ENCODE data around the gene ALOX15.
"Not testable (repeated sequence)": the region's sequence is repeated elsewhere in the genome, so short reads cannot be mapped to it uniquely, and the experiment has no call there.

Gene ALOX15

DNA sequence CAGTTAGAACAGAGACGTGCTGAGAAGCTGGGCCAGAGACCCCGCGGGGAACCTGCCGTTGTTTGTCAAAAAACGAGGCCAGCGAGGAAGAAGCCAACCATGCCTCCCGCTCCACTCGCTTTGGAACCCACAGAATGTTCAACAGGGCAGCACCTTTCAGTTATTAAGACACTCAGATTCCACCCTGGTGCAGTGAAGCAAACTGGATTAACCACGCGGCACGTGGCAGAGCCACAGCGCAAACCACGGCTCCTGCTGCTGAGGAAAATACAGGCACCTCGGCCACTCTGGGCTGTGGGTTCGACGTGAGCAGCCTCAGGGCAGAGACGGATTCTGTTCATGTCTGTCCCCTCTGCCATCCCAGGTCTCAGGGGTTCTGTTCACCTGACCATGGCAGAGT is 24.4 kb downstream of the ALOX15 start:
- Mint-ChIP-seq H3K4me3 (no peak overlapping the region), H3K36me3 (ENCODE audit: low read depth) (no peaks in the 10 kb centered on the region), H3K4me1 (ENCODE audit: low read depth) (no peaks in the 10 kb centered on the region), H3K9me3 (no peaks in the 10 kb centered on the region), H3K27ac (no peak overlapping the region), H3K27me3 (peaks cover 16% of the 10 kb centered on the region)
- DNase-seq: no peak

GRCh38 chr17:4616476-4616875 is 25.0 kb downstream of the ALOX15 start:
- no peak overlapping the region for H3K27ac Mint-ChIP-seq
- no peak for DNase-seq
- H3K4me3 Mint-ChIP-seq: no peak overlapping the region
- no peaks in the 10 kb centered on the region for H3K4me1 Mint-ChIP-seq (ENCODE audit: low read depth)
- no peaks in the 10 kb centered on the region for H3K36me3 Mint-ChIP-seq (ENCODE audit: low read depth)
- peaks cover 16% of the 10 kb centered on the region for H3K27me3 Mint-ChIP-seq
- H3K9me3 Mint-ChIP-seq: no peaks in the 10 kb centered on the region

- Mint-ChIP-seq H3K27ac (no peak overlapping the region), H3K4me1 (ENCODE audit: low read depth) (peaks cover 2% of the 10 kb centered on the region), H3K9me3 (no peaks in the 10 kb centered on the region), H3K27me3 (peaks cover 25% of the 10 kb centered on the region), H3K36me3 (ENCODE audit: low read depth) (no peaks in the 10 kb centered on the region), H3K4me3 (no peak overlapping the region)
- DNase-seq: no peak
These were observed 30.8 kb downstream of the ALOX15 start for GRCh38 chr17:4610656-4611055.

DNA sequence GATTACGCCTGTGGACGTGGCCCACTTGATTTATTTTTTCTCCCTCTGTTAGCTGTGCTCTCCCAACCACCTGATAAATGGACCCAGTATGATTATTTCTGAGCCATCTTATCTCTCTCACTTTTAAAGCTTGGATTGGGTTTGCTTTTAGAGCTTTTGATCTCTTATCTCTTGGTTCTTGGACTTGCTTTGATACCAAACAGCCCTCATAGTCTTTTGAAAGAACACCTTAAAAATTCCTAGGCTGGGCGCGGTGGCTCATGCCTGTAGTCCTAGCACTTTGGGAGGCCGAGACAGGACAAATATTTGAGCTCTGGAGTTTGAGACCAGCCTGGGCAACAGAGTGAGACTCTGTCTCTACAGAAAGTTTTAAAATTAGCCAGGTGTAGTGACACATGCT is 31.3 kb downstream of the ALOX15 start:
- peaks cover 25% of the 10 kb centered on the region for H3K27me3 Mint-ChIP-seq
- H3K36me3 Mint-ChIP-seq (ENCODE audit: low read depth): no peaks in the 10 kb centered on the region
- H3K4me3 Mint-ChIP-seq: no peak overlapping the region
- H3K9me3 Mint-ChIP-seq: no peaks in the 10 kb centered on the region
- peaks cover 6% of the 10 kb centered on the region for H3K4me1 Mint-ChIP-seq (ENCODE audit: low read depth)
- no peak overlapping the region for H3K27ac Mint-ChIP-seq
- DNase-seq: no peak

- peaks cover 6% of the 10 kb centered on the region for H3K4me1 Mint-ChIP-seq (ENCODE audit: low read depth)
- DNase-seq: no peak
- H3K9me3 Mint-ChIP-seq: no peaks in the 10 kb centered on the region
- H3K36me3 Mint-ChIP-seq (ENCODE audit: low read depth): no peaks in the 10 kb centered on the region
- no peak overlapping the region for H3K27ac Mint-ChIP-seq
- no peak overlapping the region for H3K4me3 Mint-ChIP-seq
- peaks cover 25% of the 10 kb centered on the region for H3K27me3 Mint-ChIP-seq
These were observed 31.7 kb downstream of the ALOX15 start for GRCh38 chr17:4609761-4610160.

DNA sequence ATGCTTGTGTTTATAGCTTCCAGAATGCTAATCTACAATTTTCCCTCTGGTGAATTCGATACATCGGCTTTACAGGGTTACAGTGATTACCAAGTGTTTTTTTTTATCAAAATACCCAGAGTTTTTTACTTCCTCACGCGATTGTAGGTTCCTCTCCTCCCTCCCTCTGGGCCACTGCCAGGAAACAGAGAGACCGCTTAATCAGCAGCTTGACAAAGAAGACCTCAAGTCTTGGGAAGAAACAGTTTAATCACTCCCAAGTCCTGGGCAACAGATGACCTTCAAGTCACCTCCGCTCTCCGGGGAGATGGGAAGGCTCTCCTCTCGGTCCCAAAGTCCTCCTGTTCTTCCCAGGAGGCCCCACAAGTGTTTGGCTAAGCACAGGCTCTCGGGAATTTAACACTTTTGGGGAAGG is 33.7 kb downstream of the ALOX15 start:
- H3K27me3 Mint-ChIP-seq: peaks cover 23% of the 10 kb centered on the region

DNA sequence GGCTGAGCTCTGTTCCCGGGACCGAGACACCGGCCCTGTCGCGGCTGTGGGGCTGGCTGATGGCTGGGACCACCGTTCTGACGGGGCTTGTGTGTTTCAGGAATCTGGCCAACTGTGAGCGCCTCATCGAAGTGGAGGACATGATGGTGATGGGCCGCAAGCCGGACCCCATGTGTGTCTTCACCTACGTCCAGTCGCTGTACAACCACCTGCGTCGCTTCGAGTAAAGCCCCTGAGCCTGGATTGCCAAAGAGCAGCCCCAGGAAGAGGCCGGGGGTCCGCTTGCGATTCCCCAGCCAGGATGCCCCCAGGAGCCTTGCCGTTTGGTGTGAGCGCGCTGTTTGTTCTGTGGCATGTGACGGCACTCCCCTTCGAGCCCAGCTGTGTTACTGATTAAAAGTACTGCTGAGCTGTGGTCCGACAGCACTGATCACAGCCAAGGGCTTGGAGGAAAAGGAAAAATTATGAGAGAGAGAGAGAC is 34.2 kb downstream of the ALOX15 start:
- no peak overlapping the region for H3K27ac Mint-ChIP-seq
- peaks cover 23% of the 10 kb centered on the region for H3K27me3 Mint-ChIP-seq
- H3K36me3 Mint-ChIP-seq (ENCODE audit: low read depth): no peaks in the 10 kb centered on the region
- H3K4me3 Mint-ChIP-seq: no peak overlapping the region
- H3K4me1 Mint-ChIP-seq (ENCODE audit: low read depth): peaks cover 6% of the 10 kb centered on the region
- no peaks in the 10 kb centered on the region for H3K9me3 Mint-ChIP-seq
- DNase-seq: no peak

More for the DNA sequence above, 33.7 kb downstream of the ALOX15 start:
- no peak for DNase-seq
- Mint-ChIP-seq H3K4me1 (ENCODE audit: low read depth) (peaks cover 6% of the 10 kb centered on the region), H3K27ac (no peak overlapping the region), H3K9me3 (no peaks in the 10 kb centered on the region), H3K36me3 (ENCODE audit: low read depth) (no peaks in the 10 kb centered on the region), H3K4me3 (no peak overlapping the region)

- no peak overlapping the region for H3K4me3 Mint-ChIP-seq
- H3K27ac Mint-ChIP-seq: no peak overlapping the region
- peaks cover 20% of the 10 kb centered on the region for H3K27me3 Mint-ChIP-seq
- no peaks in the 10 kb centered on the region for H3K9me3 Mint-ChIP-seq
- no peak for DNase-seq
- no peaks in the 10 kb centered on the region for H3K36me3 Mint-ChIP-seq (ENCODE audit: low read depth)
- peaks cover 6% of the 10 kb centered on the region for H3K4me1 Mint-ChIP-seq (ENCODE audit: low read depth)
These were observed 35.7 kb downstream of the ALOX15 start for GRCh38 chr17:4605826-4606225.

DNA sequence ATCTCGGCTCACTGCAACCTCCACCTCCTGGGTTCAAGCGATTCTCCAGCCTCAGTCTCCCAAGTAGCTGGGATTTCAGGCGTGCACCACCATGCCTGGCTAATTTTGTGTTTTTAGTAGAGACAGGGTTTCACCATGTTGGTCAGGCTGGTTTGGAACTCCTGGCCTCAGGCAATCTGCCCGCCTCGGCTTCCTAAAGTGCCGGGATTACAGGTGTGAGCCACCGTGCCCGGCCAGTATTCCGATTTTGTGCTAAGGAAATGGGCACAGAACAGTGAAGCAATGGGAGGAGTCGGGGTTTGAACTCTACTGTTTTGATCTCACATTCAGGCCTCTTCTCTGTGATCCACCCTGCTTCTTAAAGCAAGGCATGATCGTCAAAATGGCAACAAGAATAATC is 36.7 kb downstream of the ALOX15 start:
- not testable (repeated sequence) for H3K4me3 Mint-ChIP-seq; H3K36me3 Mint-ChIP-seq (ENCODE audit: low read depth); DNase-seq; H3K9me3 Mint-ChIP-seq; H3K4me1 Mint-ChIP-seq (ENCODE audit: low read depth); H3K27ac Mint-ChIP-seq
- peaks cover 13% of the 10 kb centered on the region for H3K27me3 Mint-ChIP-seq

- peaks cover 15% of the 10 kb centered on the region for H3K27me3 Mint-ChIP-seq
- no peak overlapping the region for H3K4me3 Mint-ChIP-seq
- H3K36me3 Mint-ChIP-seq (ENCODE audit: low read depth): no peaks in the 10 kb centered on the region
- H3K27ac Mint-ChIP-seq: no peak overlapping the region
- no peak for DNase-seq
- H3K4me1 Mint-ChIP-seq (ENCODE audit: low read depth): peaks cover 6% of the 10 kb centered on the region
- no peaks in the 10 kb centered on the region for H3K9me3 Mint-ChIP-seq
These were observed 37.3 kb downstream of the ALOX15 start for GRCh38 chr17:4604111-4604644.

GRCh38 chr17:4602041-4602440 is 39.4 kb downstream of the ALOX15 start:
- Mint-ChIP-seq H3K27ac (no peak overlapping the region), H3K4me3 (no peak overlapping the region), H3K36me3 (ENCODE audit: low read depth) (no peaks in the 10 kb centered on the region), H3K27me3 (peaks cover 7% of the 10 kb centered on the region), H3K9me3 (no peaks in the 10 kb centered on the region), H3K4me1 (ENCODE audit: low read depth) (peaks cover 6% of the 10 kb centered on the region)
- no peak for DNase-seq

DNA sequence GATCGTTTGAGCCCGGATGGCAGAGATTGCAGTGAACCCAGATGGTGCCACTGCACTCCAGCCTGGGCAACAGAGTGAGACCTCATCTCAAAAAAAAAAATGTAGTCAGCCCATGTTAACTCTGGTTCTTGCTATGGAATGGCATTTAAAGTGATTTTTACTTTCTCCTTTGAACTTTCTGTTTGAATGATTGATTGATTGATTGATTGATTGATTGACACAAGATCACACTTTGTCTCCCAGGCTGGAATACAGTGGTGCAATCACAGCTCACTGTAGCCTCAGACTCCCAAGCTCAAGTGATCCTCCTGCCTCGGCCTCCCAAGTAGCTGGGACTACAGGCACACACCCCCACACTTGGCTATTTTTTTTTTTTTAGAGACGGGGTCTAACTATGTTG is 40.2 kb downstream of the ALOX15 start:
- Mint-ChIP-seq H3K4me3 (no peak overlapping the region), H3K36me3 (ENCODE audit: low read depth) (no peaks in the 10 kb centered on the region), H3K27me3 (peaks cover 8% of the 10 kb centered on the region), H3K27ac (no peak overlapping the region), H3K9me3 (no peaks in the 10 kb centered on the region), H3K4me1 (ENCODE audit: low read depth) (peaks cover 6% of the 10 kb centered on the region)
- no peak for DNase-seq

GRCh38 chr17:4600563-4600962 is 40.9 kb downstream of the ALOX15 start:
- no peaks in the 10 kb centered on the region for H3K9me3 Mint-ChIP-seq
- peaks cover 3% of the 10 kb centered on the region for H3K4me1 Mint-ChIP-seq (ENCODE audit: low read depth)
- DNase-seq: no peak
- peaks cover 8% of the 10 kb centered on the region for H3K27me3 Mint-ChIP-seq
- no peak overlapping the region for H3K4me3 Mint-ChIP-seq
- no peaks in the 10 kb centered on the region for H3K36me3 Mint-ChIP-seq (ENCODE audit: low read depth)
- H3K27ac Mint-ChIP-seq: no peak overlapping the region

DNA sequence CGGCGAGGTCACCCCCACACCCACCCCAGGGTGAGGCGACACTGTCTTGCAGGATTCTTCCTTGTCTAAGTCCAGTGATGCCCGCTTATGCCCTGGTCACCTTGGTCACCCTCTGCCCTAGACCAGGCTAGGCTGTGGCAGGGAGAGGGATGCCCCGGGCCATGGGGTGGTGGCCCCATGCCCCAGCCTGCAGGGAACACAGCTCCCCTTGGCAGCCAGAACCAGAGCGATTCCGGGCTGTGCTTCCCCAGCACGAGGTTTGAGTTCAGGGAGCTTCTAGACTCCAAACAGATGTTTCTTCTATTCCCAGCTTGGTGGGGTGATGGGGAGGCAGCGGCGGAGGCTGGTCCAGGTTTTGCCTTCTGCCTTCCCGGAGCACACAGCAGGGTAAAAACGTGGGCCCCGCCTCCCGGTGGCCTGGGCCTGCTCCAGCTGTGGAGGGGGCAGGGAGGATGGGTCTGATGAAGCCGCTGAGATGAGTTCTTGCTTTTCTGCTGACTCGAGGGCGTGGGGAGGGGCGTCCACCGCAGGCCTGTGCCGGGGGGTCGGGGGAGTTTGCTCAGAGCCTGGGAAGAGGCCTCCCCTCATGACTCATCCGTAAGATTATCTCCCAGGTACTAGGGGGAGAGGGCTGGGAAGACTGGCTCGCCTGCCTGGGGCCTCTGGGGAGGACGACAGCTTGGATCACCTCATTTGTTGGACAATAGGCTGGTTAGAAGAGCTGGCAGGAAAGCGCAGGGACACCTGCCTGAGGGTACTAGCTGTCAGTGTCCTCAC is 41.8 kb downstream of the ALOX15 start:
- no peaks in the 10 kb centered on the region for H3K9me3 Mint-ChIP-seq
- DNase-seq: no peak
- no peak overlapping the region for H3K4me3 Mint-ChIP-seq
- no peak overlapping the region for H3K27ac Mint-ChIP-seq
- no peaks in the 10 kb centered on the region for H3K36me3 Mint-ChIP-seq (ENCODE audit: low read depth)
- H3K4me1 Mint-ChIP-seq (ENCODE audit: low read depth): peaks cover 5% of the 10 kb centered on the region
- peaks cover 12% of the 10 kb centered on the region for H3K27me3 Mint-ChIP-seq

GRCh38 chr17:4598776-4599504 is 42.5 kb downstream of the ALOX15 start:
- Mint-ChIP-seq H3K9me3 (no peaks in the 10 kb centered on the region), H3K36me3 (ENCODE audit: low read depth) (no peaks in the 10 kb centered on the region), H3K4me1 (ENCODE audit: low read depth) (peaks cover 5% of the 10 kb centered on the region), H3K4me3 (no peak overlapping the region), H3K27me3 (peaks cover 12% of the 10 kb centered on the region), H3K27ac (no peak overlapping the region)
- DNase-seq: no peak
